Endothelial cell (in vitro differentiated cells): ENCODE measurements around the gene ZNF579. TPM values are rescaled to one million over a fixed set of nuclear protein-coding genes. Genes with fewer than 3 reads are reported as not detected.

Source experiments
- DNase-seq: peaks from one replicate; pipeline ENCODE4 v3.0.0; 2021; ENCODE audit warnings: low spot score
- H3K27ac Mint-ChIP-seq: one replicate; pipeline ENCODE4 v1.8.0; 2021; ENCODE audit warnings: mixed read lengths, inconsistent platforms; ENCODE audit not compliant: unreplicated experiment
- H3K27me3 Mint-ChIP-seq: one replicate; pipeline ENCODE4 v1.8.0; 2021; ENCODE audit warnings: mild to moderate bottlenecking, moderate library complexity, mixed read lengths, inconsistent platforms; ENCODE audit not compliant: unreplicated experiment
- H3K36me3 Mint-ChIP-seq: one replicate; pipeline ENCODE4 v1.8.0; 2021; ENCODE audit warnings: mild to moderate bottlenecking, low read depth, mixed read lengths, inconsistent platforms; ENCODE audit not compliant: unreplicated experiment
- H3K4me1 Mint-ChIP-seq: one replicate; pipeline ENCODE4 v1.8.0; 2021; ENCODE audit warnings: mild to moderate bottlenecking, mixed read lengths, inconsistent platforms; ENCODE audit not compliant: unreplicated experiment
- H3K4me3 Mint-ChIP-seq: one replicate; pipeline ENCODE4 v1.8.0; 2021; ENCODE audit warnings: mild to moderate bottlenecking, mixed read lengths, inconsistent platforms; ENCODE audit not compliant: unreplicated experiment
- H3K9me3 Mint-ChIP-seq: one replicate; pipeline ENCODE4 v1.8.0; 2021; ENCODE audit warnings: mixed read lengths, inconsistent platforms; ENCODE audit not compliant: unreplicated experiment
- total RNA-seq: library from RNA; stranded (reverse); fragmentation: NEBNext Ultra II Directional; extraction: Animal tissue kit (Norgen Biotek cat#: 25700); gene quantifications from one replicate; pipeline ENCODE4 v1.2.1, GENCODE V29; 2021; ENCODE audit not compliant: unreplicated experiment
- TF ChIP-seq, protein P1 (sequence below): fragments of 200-600 bp; sonication (generic); IDR thresholded peaks from one replicate; pipeline ENCODE4 v1.5.0; 2021; ENCODE audit warnings: antibody characterized with exemption; ENCODE audit not compliant: unreplicated experiment

ZNF579 gene
- total RNA-seq, 1 donor from 2014 or later, result 36.4 TPM

DNA sequence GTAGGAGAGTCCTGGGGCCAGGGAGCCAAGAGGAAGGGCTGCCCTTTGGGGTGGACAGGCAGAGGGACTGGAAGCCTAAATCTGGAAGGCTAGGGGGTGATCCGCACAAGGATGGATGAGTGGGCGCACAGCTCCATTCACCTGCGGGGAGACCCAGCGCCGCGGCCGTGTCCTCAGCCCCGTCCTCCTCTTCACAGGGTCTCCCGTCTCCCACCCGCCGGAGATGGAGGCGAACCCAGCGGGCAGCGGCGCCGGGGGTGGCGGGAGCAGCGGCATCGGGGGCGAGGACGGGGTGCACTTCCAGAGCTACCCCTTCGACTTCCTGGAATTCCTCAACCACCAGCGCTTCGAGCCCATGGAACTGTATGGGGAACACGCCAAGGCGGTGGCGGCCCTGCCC, 32.7 kb upstream of the ZNF579 start:
- H3K4me1 Mint-ChIP-seq, result peaks cover 2% of the 10 kb centered on the region
- TF ChIP-seq, protein P1, sequence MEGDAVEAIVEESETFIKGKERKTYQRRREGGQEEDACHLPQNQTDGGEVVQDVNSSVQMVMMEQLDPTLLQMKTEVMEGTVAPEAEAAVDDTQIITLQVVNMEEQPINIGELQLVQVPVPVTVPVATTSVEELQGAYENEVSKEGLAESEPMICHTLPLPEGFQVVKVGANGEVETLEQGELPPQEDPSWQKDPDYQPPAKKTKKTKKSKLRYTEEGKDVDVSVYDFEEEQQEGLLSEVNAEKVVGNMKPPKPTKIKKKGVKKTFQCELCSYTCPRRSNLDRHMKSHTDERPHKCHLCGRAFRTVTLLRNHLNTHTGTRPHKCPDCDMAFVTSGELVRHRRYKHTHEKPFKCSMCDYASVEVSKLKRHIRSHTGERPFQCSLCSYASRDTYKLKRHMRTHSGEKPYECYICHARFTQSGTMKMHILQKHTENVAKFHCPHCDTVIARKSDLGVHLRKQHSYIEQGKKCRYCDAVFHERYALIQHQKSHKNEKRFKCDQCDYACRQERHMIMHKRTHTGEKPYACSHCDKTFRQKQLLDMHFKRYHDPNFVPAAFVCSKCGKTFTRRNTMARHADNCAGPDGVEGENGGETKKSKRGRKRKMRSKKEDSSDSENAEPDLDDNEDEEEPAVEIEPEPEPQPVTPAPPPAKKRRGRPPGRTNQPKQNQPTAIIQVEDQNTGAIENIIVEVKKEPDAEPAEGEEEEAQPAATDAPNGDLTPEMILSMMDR, result no peak
- peaks cover 15% of the 10 kb centered on the region for H3K27me3 Mint-ChIP-seq
- H3K9me3 Mint-ChIP-seq, result no peaks in the 10 kb centered on the region
- H3K27ac Mint-ChIP-seq, result no peak overlapping the region
- H3K36me3 Mint-ChIP-seq, result peaks cover 22% of the 10 kb centered on the region
- no peak for DNase-seq
- H3K4me3 Mint-ChIP-seq, result no peak overlapping the region

DNA sequence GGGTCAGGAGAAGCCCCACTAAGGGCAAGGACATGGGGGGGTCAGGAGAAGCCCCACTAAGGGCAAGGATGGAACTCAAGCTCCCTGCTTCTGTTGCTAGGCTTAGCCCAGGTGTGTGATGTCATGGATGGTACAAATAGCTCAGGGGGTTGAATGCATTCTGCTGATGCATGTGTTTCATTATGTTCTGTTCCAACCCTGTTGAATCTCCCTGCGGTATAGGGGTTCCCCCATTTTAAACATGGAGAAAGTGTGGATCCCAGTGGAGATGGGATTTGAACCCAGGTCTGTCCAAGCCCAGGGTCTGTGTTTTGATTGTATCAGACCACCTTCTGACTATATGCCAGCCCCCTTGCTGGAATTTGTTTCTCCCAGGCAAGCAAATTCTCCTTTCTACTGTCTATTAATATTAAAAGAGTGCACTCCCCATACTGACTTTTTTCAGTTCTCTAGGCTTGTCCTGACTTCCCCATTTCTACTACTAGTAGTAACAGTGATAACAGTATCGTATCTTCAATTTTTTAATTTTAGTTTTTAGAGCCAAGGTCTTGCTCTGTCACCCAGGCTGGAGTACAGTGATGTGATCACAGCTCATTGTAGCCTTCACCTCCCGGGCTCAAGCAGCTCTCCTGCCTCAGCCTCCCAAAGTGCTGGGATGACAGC, 31.5 kb upstream of the ZNF579 start:
- Mint-ChIP-seq H3K36me3 (peaks cover 21% of the 10 kb centered on the region), H3K4me3 (no peak overlapping the region), H3K9me3 (no peaks in the 10 kb centered on the region), H3K27ac (no peak overlapping the region), H3K4me1 (peaks cover 5% of the 10 kb centered on the region), H3K27me3 (peaks cover 14% of the 10 kb centered on the region)
- TF ChIP-seq, protein P1, result no peak
- no peak for DNase-seq

DNA sequence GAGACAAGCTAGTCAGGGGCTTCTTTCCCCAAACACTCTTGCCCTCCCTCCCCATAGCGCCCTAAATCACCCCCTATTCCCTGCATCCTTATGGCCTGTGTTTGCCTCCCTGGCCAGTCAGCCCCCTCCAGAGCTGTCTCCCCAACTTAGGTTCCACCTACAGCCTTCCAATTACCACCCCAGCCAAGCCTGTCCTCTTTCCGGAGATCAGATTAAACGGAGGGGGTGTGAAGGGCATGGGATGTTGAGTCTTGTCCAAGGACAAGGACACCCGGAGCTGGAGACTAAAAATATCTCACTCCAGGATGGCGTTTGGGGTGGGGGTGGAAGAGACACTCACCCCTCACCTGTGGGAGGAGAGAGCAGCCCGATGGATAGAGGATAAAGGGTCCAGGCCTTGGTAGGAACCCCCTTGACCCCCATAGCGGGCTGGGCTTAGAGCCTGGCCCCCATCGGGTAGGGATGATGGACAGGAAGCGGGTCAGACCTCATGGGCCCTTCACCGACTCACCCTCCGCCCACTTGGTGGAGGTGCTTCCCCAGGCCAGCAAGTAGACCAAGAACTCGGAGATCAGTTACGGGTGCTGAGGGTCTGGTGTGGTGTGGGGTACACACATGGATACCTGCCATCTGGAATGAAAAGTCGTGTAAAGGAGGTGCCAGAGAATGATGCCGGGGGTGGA, 30.8 kb upstream of the ZNF579 start:
- Mint-ChIP-seq H3K4me3 (no peak overlapping the region), H3K36me3 (peaks cover 24% of the 10 kb centered on the region), H3K4me1 (peaks cover 12% of the 10 kb centered on the region), H3K27ac (no peak overlapping the region), H3K9me3 (peaks cover under 1% of the 10 kb centered on the region), H3K27me3 (peaks cover 12% of the 10 kb centered on the region)
- no peak for DNase-seq
- TF ChIP-seq, protein P1, result no peak

DNA sequence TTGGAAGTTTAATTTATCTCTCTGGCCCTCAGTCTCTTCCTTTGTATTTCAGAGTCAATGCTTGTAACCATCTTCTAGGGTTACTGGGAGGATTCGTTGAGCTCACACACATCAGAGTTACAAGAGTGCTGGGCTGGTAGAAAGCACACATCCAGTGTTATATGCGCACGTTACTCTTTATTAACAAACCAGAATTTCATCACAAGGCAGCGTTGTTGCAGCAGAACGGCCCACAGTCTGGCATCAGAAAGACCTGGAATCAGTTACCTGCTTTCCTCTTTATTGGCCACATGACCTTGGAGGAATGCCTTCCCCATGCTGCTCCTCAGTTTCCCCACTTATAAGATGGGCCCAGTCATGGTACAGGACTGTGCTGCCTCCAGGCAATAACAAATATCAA, 28.7 kb upstream of the ZNF579 start:
- peaks cover 6% of the 10 kb centered on the region for H3K9me3 Mint-ChIP-seq
- peaks cover 21% of the 10 kb centered on the region for H3K27me3 Mint-ChIP-seq
- TF ChIP-seq, protein P1, result no peak
- DNase-seq, result no peak
- H3K4me1 Mint-ChIP-seq, result peaks cover 23% of the 10 kb centered on the region
- H3K27ac Mint-ChIP-seq, result no peak overlapping the region
- no peak overlapping the region for H3K4me3 Mint-ChIP-seq
- H3K36me3 Mint-ChIP-seq, result peaks cover 31% of the 10 kb centered on the region

DNA sequence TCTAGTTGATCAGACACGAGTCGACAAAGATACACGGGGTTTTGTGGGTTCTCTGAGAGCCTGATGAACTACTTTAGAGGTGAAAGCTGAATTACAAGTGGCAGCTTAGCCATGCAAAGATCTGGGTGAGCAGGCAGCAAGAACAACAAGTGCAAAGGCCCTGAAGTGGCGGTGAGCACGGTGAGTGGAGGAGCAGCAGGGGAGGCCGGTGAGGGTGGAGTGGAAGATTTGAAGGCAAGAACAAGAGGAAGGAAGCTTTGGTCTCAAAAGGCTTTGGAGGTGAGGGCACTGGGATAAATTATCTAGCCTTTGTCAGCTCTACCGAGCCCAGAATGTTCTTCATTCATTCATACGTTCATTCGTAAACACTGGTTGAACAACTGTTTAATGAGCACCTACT, 26.2 kb upstream of the ZNF579 start:
- TF ChIP-seq, protein P1, result no peak
- H3K36me3 Mint-ChIP-seq, result peaks cover 30% of the 10 kb centered on the region

More for the DNA sequence above, 26.2 kb upstream of the ZNF579 start:
- no peak for DNase-seq
- Mint-ChIP-seq H3K4me1 (peaks cover 23% of the 10 kb centered on the region), H3K27ac (peak overlapping the region; percentile 99), H3K9me3 (peaks cover 6% of the 10 kb centered on the region), H3K4me3 (peak overlapping the region; percentile 98), H3K27me3 (peaks cover 26% of the 10 kb centered on the region)
